Activated CD4-positive, alpha-beta T cell treated with anti-CD3 and anti-CD28 coated beads, Interleukin-2, amount 50 U/mL, for 24 hours (primary cell): ENCODE results near the gene PPTC7.
"Not testable (repeated sequence)": the region's sequence is repeated elsewhere in the genome, so short reads cannot be mapped to it uniquely, and the experiment has no call there.

Source experiments
- DNase-seq, 2 donors: peaks; one replicate each; pipeline ENCODE4 v3.0.0-alpha.2; 2020; ENCODE audit warnings: low read depth in 1 of 2, low spot score in 1 of 2

The PPTC7 gene

GRCh38 chr12:110537605-110538409 is 45.3 kb downstream of the PPTC7 start:
- no peak for DNase-seq

GRCh38 chr12:110536834-110537604 is 46.1 kb downstream of the PPTC7 start:
- DNase-seq: no peak

- no peak for DNase-seq
These were observed 48.3 kb downstream of the PPTC7 start for GRCh38 chr12:110534811-110535210.

GRCh38 chr12:110533607-110534006 is 49.5 kb downstream of the PPTC7 start:
- DNase-seq: no peak

GRCh38 chr12:110532644-110533043 is 50.5 kb downstream of the PPTC7 start:
- no peak for DNase-seq

- DNase-seq: no peak
These were observed 51.3 kb downstream of the PPTC7 start for GRCh38 chr12:110531741-110532333.

- DNase-seq: no peak
These were observed 52.6 kb downstream of the PPTC7 start for GRCh38 chr12:110530511-110530910.

GRCh38 chr12:110528277-110528839 is 54.8 kb downstream of the PPTC7 start:
- DNase-seq: no peak

GRCh38 chr12:110520876-110521712 is 62.0 kb downstream of the PPTC7 start:
- DNase-seq: not testable (repeated sequence)

- not testable (repeated sequence) for DNase-seq
These were observed 65.1 kb downstream of the PPTC7 start for GRCh38 chr12:110518014-110518413.

- no peak for DNase-seq
These were observed 66.1 kb downstream of the PPTC7 start for GRCh38 chr12:110516995-110517394.

- no peak for DNase-seq
These were observed 68.8 kb downstream of the PPTC7 start for GRCh38 chr12:110514363-110514762.

- no peak for DNase-seq
These were observed 69.3 kb downstream of the PPTC7 start for GRCh38 chr12:110513842-110514241.

GRCh38 chr12:110508071-110508586 is 75.0 kb downstream of the PPTC7 start:
- no peak for DNase-seq

GRCh38 chr12:110505332-110505731 is 77.8 kb downstream of the PPTC7 start:
- DNase-seq: no peak

GRCh38 chr12:110503432-110503831 is 79.7 kb downstream of the PPTC7 start:
- no peak for DNase-seq

- peak; percentile 96 to 98 for DNase-seq
These were observed 81.1 kb downstream of the PPTC7 start, which contains the start of the genes RAD9B and VPS29 for GRCh38 chr12:110501752-110502738. RAD9B (plus strand) TSS chr12:110502331; CDS start chr12:110502338, 7 bp downstream. VPS29 (minus strand) TSS chr12:110502111; CDS start chr12:110502051, 60 bp downstream.

- peak; percentile 16 to 20 for DNase-seq
These were observed 81.7 kb downstream of the PPTC7 start for GRCh38 chr12:110501399-110501751.
